Glutamatergic neuron (in vitro differentiated cells): Measurements from ENCODE around the gene ARHGAP4. TPM values are rescaled to one million over a fixed set of nuclear protein-coding genes. Genes with fewer than 3 reads are reported as not detected.

Source experiments
- DNase-seq: peaks from one replicate; pipeline ENCODE4 v3.0.0; 2022
- H3K27ac Mint-ChIP-seq: one replicate; pipeline ENCODE4 v1.8.0; 2020; ENCODE audit warnings: mild to moderate bottlenecking, mixed read lengths, inconsistent platforms; ENCODE audit not compliant: unreplicated experiment
- H3K27me3 Mint-ChIP-seq: one replicate; pipeline ENCODE4 v1.8.0; 2020; ENCODE audit warnings: mild to moderate bottlenecking, moderate library complexity, mixed read lengths, inconsistent platforms; ENCODE audit not compliant: unreplicated experiment
- H3K36me3 Mint-ChIP-seq: one replicate; pipeline ENCODE4 v1.8.0; 2020; ENCODE audit warnings: mild to moderate bottlenecking, mixed read lengths, inconsistent platforms; ENCODE audit not compliant: unreplicated experiment
- H3K4me1 Mint-ChIP-seq: one replicate; pipeline ENCODE4 v1.8.0; 2020; ENCODE audit warnings: mild to moderate bottlenecking, low read depth, mixed read lengths, inconsistent platforms; ENCODE audit not compliant: unreplicated experiment
- H3K4me3 Mint-ChIP-seq: one replicate; pipeline ENCODE4 v1.8.0; 2020; ENCODE audit warnings: mild to moderate bottlenecking, mixed read lengths, inconsistent platforms; ENCODE audit not compliant: unreplicated experiment
- H3K9me3 Mint-ChIP-seq: one replicate; pipeline ENCODE4 v1.8.0; 2020; ENCODE audit warnings: mild to moderate bottlenecking, moderate library complexity, mixed read lengths, inconsistent platforms; ENCODE audit not compliant: unreplicated experiment
- total RNA-seq: library from RNA; stranded (reverse); fragmentation: NEBNext Ultra II Directional; extraction: Animal tissue kit (Norgen Biotek cat#: 25700); gene quantifications from one replicate; pipeline ENCODE4 v1.2.1, GENCODE V29; 2021; ENCODE audit not compliant: unreplicated experiment
- TF ChIP-seq, protein P1 (sequence below): fragments of 200-600 bp; sonication (generic); IDR thresholded peaks from one replicate; pipeline ENCODE4 v1.5.0; 2021; ENCODE audit not compliant: partially characterized antibody, unreplicated experiment

ARHGAP4 gene
- total RNA-seq, 1 donor from 2014 or later = 33.5 TPM

GRCh38 chrX:153966841-153967535 lies 40.9 kb upstream of the ARHGAP4 start:
- Mint-ChIP-seq H3K9me3 (peaks cover 7% of the 10 kb centered on the region), H3K4me3 (peak overlapping the region; percentile 92), H3K4me1 (peaks cover 17% of the 10 kb centered on the region), H3K36me3 (no peaks in the 10 kb centered on the region), H3K27ac (peak overlapping the region; percentile 71), H3K27me3 (peaks cover 3% of the 10 kb centered on the region)
- DNase-seq = no peak
- TF ChIP-seq, protein P1, sequence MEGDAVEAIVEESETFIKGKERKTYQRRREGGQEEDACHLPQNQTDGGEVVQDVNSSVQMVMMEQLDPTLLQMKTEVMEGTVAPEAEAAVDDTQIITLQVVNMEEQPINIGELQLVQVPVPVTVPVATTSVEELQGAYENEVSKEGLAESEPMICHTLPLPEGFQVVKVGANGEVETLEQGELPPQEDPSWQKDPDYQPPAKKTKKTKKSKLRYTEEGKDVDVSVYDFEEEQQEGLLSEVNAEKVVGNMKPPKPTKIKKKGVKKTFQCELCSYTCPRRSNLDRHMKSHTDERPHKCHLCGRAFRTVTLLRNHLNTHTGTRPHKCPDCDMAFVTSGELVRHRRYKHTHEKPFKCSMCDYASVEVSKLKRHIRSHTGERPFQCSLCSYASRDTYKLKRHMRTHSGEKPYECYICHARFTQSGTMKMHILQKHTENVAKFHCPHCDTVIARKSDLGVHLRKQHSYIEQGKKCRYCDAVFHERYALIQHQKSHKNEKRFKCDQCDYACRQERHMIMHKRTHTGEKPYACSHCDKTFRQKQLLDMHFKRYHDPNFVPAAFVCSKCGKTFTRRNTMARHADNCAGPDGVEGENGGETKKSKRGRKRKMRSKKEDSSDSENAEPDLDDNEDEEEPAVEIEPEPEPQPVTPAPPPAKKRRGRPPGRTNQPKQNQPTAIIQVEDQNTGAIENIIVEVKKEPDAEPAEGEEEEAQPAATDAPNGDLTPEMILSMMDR = no peak

GRCh38 chrX:153966283-153966688 lies 40.2 kb upstream of the ARHGAP4 start:
- Mint-ChIP-seq H3K36me3 (no peaks in the 10 kb centered on the region), H3K4me1 (peaks cover 17% of the 10 kb centered on the region), H3K27ac (peak overlapping the region; percentile 48), H3K9me3 (peaks cover 5% of the 10 kb centered on the region), H3K27me3 (peaks cover 2% of the 10 kb centered on the region), H3K4me3 (peak overlapping the region; percentile 64)
- TF ChIP-seq, protein P1 = no peak
- DNase-seq = no peak

DNA sequence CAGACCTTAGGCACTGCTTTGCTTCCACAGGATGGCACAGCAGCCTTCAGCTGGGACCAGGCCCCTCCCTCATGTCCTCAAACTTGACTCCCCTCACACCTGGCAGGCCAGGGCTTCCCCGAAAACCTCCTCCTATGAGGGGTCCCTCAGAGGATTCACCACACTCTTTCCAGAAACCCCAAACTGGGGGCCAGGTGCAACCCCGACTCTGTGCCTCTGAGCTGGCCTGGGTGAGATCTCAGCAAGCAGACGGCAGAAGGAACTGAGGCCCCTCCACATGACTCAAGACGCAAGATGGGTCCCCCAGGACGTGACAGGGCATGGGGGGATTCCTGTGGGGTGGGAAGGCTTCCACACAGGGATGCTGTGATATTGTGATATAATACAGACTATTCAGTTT lies 39.3 kb upstream of the ARHGAP4 start:
- TF ChIP-seq, protein P1 = no peak
- H3K4me3 Mint-ChIP-seq = peak overlapping the region; percentile 34
- peaks cover 17% of the 10 kb centered on the region for H3K4me1 Mint-ChIP-seq
- no peak for DNase-seq
- no peaks in the 10 kb centered on the region for H3K36me3 Mint-ChIP-seq
- H3K27ac Mint-ChIP-seq = no peak overlapping the region
- H3K27me3 Mint-ChIP-seq = peaks cover 2% of the 10 kb centered on the region
- peaks cover 5% of the 10 kb centered on the region for H3K9me3 Mint-ChIP-seq

- peaks cover 5% of the 10 kb centered on the region for H3K9me3 Mint-ChIP-seq
- no peak overlapping the region for H3K27ac Mint-ChIP-seq
- H3K4me1 Mint-ChIP-seq = peaks cover 17% of the 10 kb centered on the region
- H3K36me3 Mint-ChIP-seq = no peaks in the 10 kb centered on the region
- no peak for DNase-seq
- peaks cover 2% of the 10 kb centered on the region for H3K27me3 Mint-ChIP-seq
- no peak overlapping the region for H3K4me3 Mint-ChIP-seq
- TF ChIP-seq, protein P1 = no peak
Measured at GRCh38 chrX:153964105-153964504, 38.0 kb upstream of the ARHGAP4 start.

- peaks cover 17% of the 10 kb centered on the region for H3K4me1 Mint-ChIP-seq
- no peak overlapping the region for H3K4me3 Mint-ChIP-seq
- no peak overlapping the region for H3K27ac Mint-ChIP-seq
- H3K27me3 Mint-ChIP-seq = peaks cover 2% of the 10 kb centered on the region
- H3K9me3 Mint-ChIP-seq = peaks cover 5% of the 10 kb centered on the region
- TF ChIP-seq, protein P1 = no peak
- no peak for DNase-seq
- no peaks in the 10 kb centered on the region for H3K36me3 Mint-ChIP-seq
Measured at GRCh38 chrX:153963546-153963945, 37.5 kb upstream of the ARHGAP4 start.
